Activated naive CD4-positive, alpha-beta T cell treated with anti-CD3 and anti-CD28 coated beads, Interleukin-2, amount 50 U/mL, for 24 hours (primary cell): ENCODE results near the gene HLA-DRA.
"Not testable (repeated sequence)": the region's sequence is repeated elsewhere in the genome, so short reads cannot be mapped to it uniquely, and the experiment has no call there.

Experiments used
- H3K27ac Mint-ChIP-seq: one replicate; pipeline ENCODE4 v1.8.0; 2021; ENCODE audit warnings: mild to moderate bottlenecking, mixed read lengths
- H3K27me3 Mint-ChIP-seq: one replicate; pipeline ENCODE4 v1.8.0; 2021; ENCODE audit warnings: mixed read lengths
- H3K36me3 Mint-ChIP-seq: one replicate; pipeline ENCODE4 v1.8.0; 2021; ENCODE audit warnings: mixed read lengths
- H3K4me1 Mint-ChIP-seq: one replicate; pipeline ENCODE4 v1.8.0; 2021; ENCODE audit warnings: mixed read lengths
- H3K4me3 Mint-ChIP-seq: one replicate; pipeline ENCODE4 v1.8.0; 2021; ENCODE audit warnings: mild to moderate bottlenecking, mixed read lengths
- H3K9me3 Mint-ChIP-seq: one replicate; pipeline ENCODE4 v1.8.0; 2021; ENCODE audit warnings: mixed read lengths

The HLA-DRA gene

DNA sequence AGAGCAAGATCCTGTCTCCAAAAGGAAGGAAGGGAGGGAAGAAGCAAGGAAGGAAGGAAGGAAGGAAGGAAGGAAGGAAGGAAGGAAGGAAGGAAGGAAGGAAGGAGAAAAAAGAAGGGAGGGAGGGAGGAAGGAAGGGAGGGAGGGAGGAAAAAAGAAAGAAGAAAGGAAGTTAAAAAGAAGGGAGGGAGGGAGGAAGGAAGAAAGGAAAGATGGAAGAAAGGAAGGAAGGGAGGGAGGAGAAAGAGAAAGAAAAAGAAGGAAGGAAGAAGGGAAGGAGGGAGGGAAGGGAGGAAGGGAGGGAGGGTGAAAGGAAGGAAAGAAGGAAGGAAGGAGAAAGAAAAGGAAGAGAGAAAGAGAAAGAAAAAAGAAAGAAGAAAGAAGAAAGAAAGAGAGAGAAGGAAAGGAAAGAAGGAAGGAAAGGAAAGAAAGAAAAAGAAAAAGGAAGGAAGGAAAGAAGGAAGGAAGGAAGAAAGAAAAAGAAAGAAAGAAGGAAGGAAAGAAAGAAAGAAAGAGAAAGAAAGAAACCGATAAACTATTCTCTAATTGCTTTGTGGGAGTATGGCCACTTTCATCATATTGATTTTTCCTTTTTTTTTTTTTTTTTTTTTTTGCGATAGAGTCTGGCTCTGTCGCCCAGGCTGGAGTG lies 9.5 kb downstream of the HLA-DRA start:
- H3K9me3 Mint-ChIP-seq = peaks cover 6% of the 10 kb centered on the region
- H3K4me1 Mint-ChIP-seq = no peaks in the 10 kb centered on the region
- H3K27me3 Mint-ChIP-seq = peaks cover 30% of the 10 kb centered on the region
- no peak overlapping the region for H3K27ac Mint-ChIP-seq
- peaks cover 2% of the 10 kb centered on the region for H3K36me3 Mint-ChIP-seq
- H3K4me3 Mint-ChIP-seq = no peak overlapping the region

DNA sequence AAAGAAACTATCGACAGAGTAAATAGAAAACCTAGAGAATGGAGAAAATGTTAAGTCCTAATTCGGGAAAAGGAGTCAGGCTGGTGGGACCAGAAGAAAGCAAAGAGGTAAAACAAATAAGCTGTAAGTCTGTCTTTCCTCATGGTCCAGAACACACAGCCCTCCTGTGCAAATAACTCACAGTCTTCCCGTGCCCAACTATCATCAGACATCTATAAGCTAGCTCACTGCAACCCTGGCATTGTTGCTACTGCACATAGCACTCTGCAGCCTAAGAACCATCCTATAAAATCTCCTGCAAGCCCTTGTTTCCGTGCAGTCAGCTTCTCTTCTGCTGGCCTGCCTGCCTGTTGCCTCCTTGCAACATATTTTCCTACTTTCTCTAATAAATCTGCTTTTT lies 17.4 kb downstream of the HLA-DRA start:
- no peak overlapping the region for H3K4me3 Mint-ChIP-seq
- H3K4me1 Mint-ChIP-seq = no peaks in the 10 kb centered on the region
- no peak overlapping the region for H3K27ac Mint-ChIP-seq
- H3K27me3 Mint-ChIP-seq = peaks cover 36% of the 10 kb centered on the region
- peaks cover 5% of the 10 kb centered on the region for H3K9me3 Mint-ChIP-seq
- peaks cover 2% of the 10 kb centered on the region for H3K36me3 Mint-ChIP-seq

DNA sequence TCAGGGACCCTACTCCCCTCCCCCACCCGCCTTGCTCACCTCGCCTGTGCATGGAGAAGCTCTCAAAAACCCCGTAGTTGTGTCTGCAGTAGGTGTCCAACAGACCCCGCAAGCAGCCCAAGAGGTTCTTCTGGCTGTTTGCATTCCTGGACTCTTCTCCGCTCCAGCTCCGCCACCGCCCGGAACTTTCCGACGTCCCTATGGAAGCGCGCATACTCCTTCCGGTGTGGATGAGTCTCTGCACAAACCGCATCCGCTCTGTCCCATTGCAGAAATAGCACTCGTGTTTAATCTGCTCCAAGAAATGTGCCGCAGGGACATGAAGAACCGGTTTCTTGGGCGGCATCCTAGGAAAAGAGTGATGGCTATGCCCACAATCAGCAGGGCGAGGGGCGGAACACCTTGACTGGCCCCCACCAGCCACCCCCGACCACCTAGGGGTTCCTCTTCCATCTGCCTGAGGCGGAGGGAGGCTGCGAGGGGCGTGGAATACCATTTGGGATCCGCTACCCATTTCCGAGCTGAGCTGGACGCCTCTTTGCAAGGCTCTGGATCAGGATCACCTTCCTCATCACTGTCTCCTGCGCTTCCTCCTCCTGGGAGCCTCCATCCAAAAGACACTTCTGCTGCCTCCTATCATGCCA lies 20.2 kb downstream of the HLA-DRA start:
- H3K9me3 Mint-ChIP-seq = peaks cover 2% of the 10 kb centered on the region
- H3K27me3 Mint-ChIP-seq = peaks cover 30% of the 10 kb centered on the region
- peaks cover 6% of the 10 kb centered on the region for H3K4me1 Mint-ChIP-seq
- peak overlapping the region; percentile 0 for H3K4me3 Mint-ChIP-seq
- no peak overlapping the region for H3K27ac Mint-ChIP-seq
- H3K36me3 Mint-ChIP-seq = no peaks in the 10 kb centered on the region

DNA sequence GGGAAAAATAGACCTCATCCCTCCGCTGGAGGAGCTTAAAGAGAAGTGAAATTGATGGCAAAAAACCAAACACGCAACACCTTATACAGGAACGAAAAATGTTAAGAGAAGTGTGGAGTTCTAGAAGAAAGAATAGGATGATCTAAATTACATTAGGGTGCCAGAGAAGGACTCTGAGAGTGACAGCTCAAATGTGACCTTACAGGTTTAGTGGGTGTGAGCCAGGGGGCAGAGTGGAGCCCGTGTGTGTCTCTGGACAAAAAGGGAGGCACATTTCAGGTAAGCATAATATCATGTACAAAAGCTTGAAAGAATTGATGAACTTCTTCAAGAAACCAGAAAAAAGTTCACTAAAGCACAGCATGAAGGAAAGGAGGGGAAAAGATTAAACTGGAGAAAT lies 20.8 kb downstream of the HLA-DRA start:
- Mint-ChIP-seq H3K36me3 (peaks cover 2% of the 10 kb centered on the region), H3K4me3 (no peak overlapping the region), H3K27ac (no peak overlapping the region), H3K9me3 (peaks cover 8% of the 10 kb centered on the region), H3K4me1 (peaks cover 6% of the 10 kb centered on the region), H3K27me3 (peaks cover 33% of the 10 kb centered on the region)

DNA sequence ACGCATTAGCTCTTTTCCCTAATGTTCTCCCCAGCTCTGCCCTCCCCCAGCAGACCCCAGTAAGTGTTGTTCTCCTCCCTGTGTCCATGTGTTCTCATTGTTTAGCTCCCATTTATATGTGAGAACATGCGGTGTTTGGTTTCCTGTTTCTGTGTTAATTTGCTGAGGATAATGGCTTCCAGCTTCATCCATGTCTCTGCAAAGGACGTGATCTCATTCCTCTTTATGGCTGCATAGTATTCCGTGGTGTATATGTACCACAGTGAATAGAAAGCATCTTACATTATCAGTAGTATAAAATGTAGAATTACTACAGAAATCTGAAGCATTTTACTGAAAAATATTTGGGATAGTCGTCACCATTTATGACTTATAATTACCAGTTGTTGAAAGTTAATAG lies 21.8 kb downstream of the HLA-DRA start:
- peaks cover 2% of the 10 kb centered on the region for H3K36me3 Mint-ChIP-seq
- peaks cover 10% of the 10 kb centered on the region for H3K9me3 Mint-ChIP-seq
- no peak overlapping the region for H3K4me3 Mint-ChIP-seq
- H3K4me1 Mint-ChIP-seq = peaks cover 6% of the 10 kb centered on the region
- H3K27me3 Mint-ChIP-seq = peaks cover 34% of the 10 kb centered on the region
- no peak overlapping the region for H3K27ac Mint-ChIP-seq

DNA sequence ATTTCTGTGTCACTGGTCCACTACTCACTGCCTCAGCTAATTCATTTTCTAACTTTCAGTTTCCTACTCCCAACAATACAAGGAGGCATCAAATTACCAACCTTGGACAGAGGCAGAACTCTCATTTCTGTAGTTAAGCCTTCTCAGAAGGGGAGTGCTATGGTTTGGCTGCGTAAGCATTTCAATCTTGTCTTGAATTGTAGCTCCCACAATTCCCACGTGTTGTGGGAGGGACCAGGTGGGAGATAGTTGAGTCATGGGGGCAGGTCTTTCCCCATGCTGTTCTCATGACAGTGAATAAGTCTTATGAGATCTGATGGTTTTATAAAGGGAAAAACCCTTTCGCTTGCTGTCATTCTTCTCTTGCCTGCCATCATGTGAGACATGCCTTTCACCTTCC lies 22.9 kb downstream of the HLA-DRA start:
- Mint-ChIP-seq H3K27ac (no peak overlapping the region), H3K36me3 (peaks cover 6% of the 10 kb centered on the region), H3K4me1 (peaks cover 6% of the 10 kb centered on the region), H3K27me3 (peaks cover 33% of the 10 kb centered on the region), H3K9me3 (peaks cover 14% of the 10 kb centered on the region), H3K4me3 (no peak overlapping the region)

DNA sequence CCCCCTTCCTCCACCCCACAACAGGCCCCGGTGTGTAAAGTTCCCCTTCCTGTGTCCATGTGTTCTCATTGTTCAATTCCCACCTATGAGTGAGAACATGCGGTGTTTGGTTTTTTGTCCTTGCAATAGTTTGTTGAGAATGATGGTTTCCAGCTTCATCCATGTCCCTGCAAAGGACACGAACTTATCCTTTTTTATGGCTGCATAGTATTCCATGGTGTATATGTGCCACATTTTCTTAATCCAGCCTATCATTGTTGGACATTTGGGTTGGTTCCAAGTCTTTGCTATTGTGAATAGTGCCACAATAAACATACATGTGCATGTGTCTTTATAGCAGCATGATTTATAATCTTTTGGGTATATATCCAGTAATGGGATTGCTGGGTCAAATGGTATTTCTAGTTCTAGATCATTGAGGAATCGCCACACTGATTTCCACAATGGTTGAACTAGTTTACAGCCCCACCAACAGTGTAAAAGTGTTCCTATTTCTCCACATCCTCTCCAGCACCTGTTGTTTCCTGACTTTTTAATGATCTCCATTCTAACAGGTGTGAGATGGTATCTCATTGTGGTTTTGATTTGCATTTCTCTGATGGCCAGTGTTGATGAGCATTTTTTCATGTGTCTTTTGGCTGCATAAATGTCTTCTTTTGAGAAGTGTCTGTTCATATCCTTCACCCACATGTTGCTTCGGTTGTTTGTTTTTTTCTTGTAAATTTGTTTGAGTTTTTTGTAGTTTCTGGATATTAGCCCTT lies 28.2 kb downstream of the HLA-DRA start:
- not testable (repeated sequence) for H3K36me3 Mint-ChIP-seq, H3K27ac Mint-ChIP-seq, H3K4me3 Mint-ChIP-seq, H3K4me1 Mint-ChIP-seq
- Mint-ChIP-seq H3K27me3 (peaks cover 29% of the 10 kb centered on the region), H3K9me3 (peaks cover 14% of the 10 kb centered on the region)

DNA sequence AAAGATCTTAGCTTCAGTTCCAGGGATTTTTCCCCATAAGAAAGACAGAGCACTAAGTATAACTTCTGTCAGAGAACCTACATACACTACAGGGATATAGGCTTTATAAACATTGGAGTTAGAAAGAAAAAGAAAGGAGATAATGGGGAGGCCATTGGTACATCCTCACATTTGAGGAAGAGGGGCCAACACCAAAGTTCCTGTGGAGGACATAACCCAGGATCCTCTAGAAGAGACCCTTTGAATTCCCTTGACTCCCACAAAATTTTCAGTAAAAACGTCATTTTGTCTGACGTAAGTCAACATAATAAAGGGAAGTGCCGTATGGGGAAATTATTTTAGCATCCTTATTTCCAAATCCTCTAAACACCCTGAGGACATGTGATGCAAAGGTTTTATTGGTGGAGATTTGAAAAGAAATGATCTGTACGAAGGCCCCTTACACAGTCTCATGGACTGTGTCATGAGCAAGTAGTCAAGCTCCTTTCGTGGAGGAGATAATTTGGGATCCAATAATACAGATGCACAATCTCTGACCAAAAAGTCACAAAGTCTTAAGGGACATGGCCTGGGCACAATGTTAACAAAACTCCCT lies 33.2 kb downstream of the HLA-DRA start:
- Mint-ChIP-seq H3K27me3 (peaks cover 21% of the 10 kb centered on the region), H3K4me3 (no peak overlapping the region), H3K4me1 (peaks cover 3% of the 10 kb centered on the region)

DNA sequence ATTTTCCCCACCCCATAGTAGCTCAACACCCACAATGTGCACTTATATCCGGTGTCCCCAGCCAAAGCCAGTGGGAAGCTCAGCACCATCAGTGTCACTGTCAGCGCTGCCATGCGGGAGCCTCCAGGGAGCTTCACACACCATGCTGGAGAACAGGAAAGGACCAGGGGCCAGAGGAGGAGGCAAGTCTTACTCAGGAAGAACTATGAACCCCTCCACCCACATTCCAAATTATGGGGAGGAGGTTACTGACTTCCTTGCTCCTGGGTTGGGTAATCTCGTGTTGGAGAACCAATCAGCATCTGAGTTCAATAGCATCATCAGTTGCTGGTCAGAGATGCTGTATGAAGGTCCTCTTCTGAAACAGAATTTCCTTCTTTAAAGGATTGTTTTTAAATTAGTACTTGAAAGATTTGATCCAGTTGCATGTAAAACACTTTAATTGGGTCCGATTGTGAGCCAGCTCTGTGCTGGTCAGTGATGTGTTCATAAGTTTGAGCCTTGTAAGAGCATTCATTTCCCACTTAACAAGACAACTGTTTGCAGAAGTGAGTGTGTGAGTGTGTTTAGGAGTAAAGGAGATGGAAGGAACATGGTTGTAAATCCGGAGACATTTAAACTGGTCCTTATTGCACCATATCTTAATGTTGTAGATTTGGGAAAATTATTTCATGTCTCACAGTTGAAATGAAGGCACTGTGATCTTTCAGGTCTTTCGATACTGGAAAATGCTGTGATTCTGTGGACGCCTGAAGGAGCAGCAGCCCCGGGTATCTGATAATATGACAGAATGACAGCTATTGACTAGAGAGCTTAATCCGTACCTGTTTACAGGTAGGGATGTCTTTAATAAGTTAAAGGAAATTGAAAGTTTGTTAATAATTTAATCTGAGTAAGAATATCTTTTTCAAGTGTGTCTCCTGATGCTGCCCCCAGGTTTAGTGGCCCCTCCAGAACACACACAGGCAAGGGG lies 34.0 kb downstream of the HLA-DRA start:
- peaks cover 21% of the 10 kb centered on the region for H3K27me3 Mint-ChIP-seq
- not testable (repeated sequence) for H3K9me3 Mint-ChIP-seq, H3K36me3 Mint-ChIP-seq, H3K27ac Mint-ChIP-seq, H3K4me3 Mint-ChIP-seq, H3K4me1 Mint-ChIP-seq

More for the DNA sequence above, 33.2 kb downstream of the HLA-DRA start:
- Mint-ChIP-seq H3K9me3 (no peaks in the 10 kb centered on the region), H3K27ac (no peak overlapping the region), H3K36me3 (no peaks in the 10 kb centered on the region)

DNA sequence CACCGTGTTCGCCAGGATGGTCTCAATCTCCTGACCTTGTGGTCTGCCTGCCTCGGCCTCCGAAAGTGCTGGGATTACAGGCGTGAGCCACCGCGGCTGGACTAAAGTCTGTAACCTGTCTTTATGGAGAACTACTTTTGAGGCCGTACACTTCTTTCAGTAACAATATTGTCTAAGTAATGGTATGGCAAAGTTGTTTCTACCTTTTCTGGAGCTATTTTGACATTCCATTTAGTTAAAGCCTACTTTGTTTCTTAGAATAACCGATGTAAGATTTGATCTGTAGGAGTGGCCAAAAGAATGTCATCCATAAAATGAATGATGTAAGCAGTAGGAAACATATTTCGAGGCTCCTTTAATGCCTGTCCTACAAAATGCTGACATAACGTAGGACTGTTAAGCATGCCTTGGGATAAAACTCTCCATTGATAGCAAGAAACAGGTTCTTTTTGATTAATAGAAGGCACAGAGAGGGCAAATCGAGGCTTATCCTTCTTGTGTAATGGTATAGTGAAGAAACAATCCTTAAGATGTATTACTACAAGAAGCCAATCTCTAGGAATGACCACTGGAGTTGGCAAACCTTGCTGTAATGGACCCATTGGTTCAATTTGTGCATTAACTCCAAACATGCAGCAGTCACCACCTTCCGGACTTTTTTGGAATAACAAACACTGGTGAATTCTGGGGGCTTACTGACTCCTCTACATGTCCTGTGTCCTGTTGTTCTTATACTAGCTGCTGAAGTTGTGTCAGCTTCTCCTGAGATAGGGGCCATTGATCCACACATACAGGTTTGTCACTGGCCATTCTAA lies 35.9 kb downstream of the HLA-DRA start:
- Mint-ChIP-seq H3K4me1 (peaks cover 3% of the 10 kb centered on the region), H3K27ac (no peak overlapping the region), H3K36me3 (no peaks in the 10 kb centered on the region), H3K27me3 (peaks cover 17% of the 10 kb centered on the region), H3K9me3 (no peaks in the 10 kb centered on the region), H3K4me3 (no peak overlapping the region)

DNA sequence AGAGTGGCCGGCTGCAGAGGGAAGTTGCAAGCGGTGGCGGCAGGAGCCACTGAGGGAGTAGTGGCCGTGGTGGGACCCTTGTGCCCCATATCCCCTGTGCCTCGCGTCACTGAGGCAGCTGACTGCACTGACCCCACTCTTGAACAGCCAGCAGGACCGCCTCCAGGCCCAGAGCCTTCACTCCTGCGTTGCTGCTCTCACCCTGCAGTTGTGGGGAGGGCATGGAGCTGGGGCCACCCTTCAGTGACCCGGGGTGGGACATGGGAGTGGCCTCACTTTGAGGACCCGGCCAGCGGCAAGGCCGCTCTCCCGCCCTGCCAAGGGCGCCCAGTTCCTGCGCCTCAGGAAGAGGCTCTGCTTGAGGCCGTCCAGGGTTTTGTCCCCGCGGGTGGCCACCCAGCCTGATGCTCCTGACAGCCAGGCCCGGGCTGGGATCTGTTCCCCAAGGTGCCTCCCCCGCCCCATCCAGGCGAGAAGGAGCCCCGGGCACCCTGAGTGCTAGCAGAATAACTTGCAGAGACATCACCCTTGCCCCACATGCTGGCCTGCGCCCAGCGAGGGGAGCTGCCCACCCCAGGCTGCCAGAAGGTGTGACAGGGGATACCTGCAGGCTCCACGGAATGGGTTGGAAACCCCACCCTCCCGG lies 44.4 kb downstream of the HLA-DRA start:
- Mint-ChIP-seq H3K27ac (no peak overlapping the region), H3K27me3 (peaks cover 3% of the 10 kb centered on the region), H3K4me1 (no peaks in the 10 kb centered on the region), H3K36me3 (no peaks in the 10 kb centered on the region), H3K9me3 (no peaks in the 10 kb centered on the region), H3K4me3 (no peak overlapping the region)

DNA sequence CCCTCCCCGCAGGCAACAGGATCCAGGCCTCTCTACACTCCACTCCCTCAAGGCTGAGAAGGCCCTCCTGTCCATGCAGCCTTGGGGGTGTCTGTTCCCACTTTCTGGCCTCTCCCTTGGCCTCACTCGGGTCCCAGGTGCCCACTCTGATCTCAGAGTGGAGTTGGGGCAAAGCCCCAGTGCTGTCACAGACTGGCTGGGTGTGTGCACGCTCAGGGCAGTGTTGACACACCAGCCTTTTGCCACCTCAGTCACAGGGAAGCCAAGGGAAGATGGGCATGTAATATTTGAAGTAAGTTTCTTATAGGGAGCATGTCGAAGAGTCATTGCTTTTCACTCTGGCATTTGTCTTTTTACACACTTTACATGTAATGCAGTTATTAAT lies 44.9 kb downstream of the HLA-DRA start:
- Mint-ChIP-seq H3K27ac (no peak overlapping the region), H3K36me3 (no peaks in the 10 kb centered on the region), H3K27me3 (peaks cover 3% of the 10 kb centered on the region), H3K9me3 (no peaks in the 10 kb centered on the region), H3K4me3 (no peak overlapping the region), H3K4me1 (no peaks in the 10 kb centered on the region)

DNA sequence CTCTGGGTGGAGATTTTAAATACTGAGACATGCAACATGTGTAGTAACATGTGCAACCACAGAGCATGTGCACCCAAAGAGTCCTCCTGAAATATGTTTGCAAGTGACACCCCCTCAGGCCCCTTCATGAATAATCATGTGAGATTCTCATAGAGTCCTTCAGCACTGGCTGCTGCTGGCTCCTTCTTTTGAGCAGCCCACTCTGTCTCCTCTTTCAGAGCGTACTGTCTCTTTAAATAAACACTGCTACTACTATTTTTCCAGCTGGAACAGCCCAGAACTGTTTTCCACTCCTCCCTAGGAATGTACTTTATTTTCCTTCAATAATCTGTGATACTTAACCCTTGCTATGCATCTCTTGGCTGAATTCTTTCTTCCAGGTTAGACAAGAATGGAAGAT lies 48.4 kb downstream of the HLA-DRA start:
- no peaks in the 10 kb centered on the region for H3K9me3 Mint-ChIP-seq
- H3K36me3 Mint-ChIP-seq = peaks cover 1% of the 10 kb centered on the region
- H3K27ac Mint-ChIP-seq = no peak overlapping the region
- peaks cover 3% of the 10 kb centered on the region for H3K27me3 Mint-ChIP-seq
- H3K4me3 Mint-ChIP-seq = no peak overlapping the region
- H3K4me1 Mint-ChIP-seq = no peaks in the 10 kb centered on the region

DNA sequence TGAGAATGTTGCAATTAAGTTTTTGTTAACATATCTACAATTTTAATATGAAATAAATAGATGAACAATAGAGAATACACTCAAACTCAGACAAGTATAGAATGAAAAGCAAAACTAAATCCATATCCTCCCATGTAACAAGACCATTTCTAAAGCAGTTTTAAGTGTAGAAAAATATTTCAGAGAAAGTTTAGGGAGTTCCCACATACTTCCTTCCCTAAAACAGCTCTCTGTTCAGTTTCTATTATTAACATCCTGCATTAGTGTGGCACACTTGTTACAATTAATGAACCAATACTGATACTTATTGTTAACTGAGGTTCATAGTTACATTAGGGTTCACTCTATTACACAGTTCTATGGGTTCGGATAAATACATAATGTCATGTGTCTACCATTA lies 52.0 kb downstream of the HLA-DRA start:
- Mint-ChIP-seq H3K27me3 (peaks cover 2% of the 10 kb centered on the region), H3K36me3 (peaks cover 1% of the 10 kb centered on the region), H3K4me1 (no peaks in the 10 kb centered on the region), H3K4me3 (peak overlapping the region; percentile 21), H3K9me3 (no peaks in the 10 kb centered on the region), H3K27ac (no peak overlapping the region)
